SK-N-MC (cell line): ENCODE data around the gene PRKN.

Source experiments
- EZH2 ChIP-seq: fragments of 200-600 bp; sonication (generic); IDR thresholded peaks from one replicate; pipeline ENCODE4 v1.6.1; 2017; ENCODE audit warnings: antibody characterized with exemption
- FOXP2 ChIP-seq: optimal IDR thresholded peaks from 2 replicates; pipeline ENCODE3; 2011; ENCODE audit warnings: mild to moderate bottlenecking, moderate library complexity; ENCODE audit not compliant: insufficient read depth; ENCODE audit errors: extremely low read length, control extremely low read depth
- POLR2AphosphoS5 ChIP-seq: IDR thresholded peaks from 2 replicates; pipeline ENCODE4 v1.6.1; 2012; ENCODE audit warnings: mild to moderate bottlenecking, low read depth, low read length, borderline replicate concordance

DNA sequence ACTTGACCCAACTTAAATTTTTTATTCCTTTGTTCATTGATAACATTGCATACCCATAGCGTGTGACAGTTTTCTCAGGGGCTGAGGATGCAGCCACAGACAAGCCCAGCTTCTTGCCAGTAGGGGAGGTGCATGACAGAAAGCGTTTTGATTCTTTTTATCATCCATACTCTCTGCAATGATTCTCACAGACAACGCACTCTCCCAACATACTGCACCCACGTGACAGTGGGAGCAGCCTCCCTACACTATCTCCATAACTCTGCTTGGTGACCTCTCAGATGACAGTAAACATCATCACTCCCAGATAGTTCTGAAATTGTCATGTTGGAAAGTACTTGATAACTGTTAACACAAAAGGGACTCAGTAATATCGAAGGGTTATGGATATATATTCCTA lies 972.5 kb downstream of the PRKN start:
- TF ChIP-seq EZH2: no peak
- no peak for TF ChIP-seq POLR2AphosphoS5
- no peak for TF ChIP-seq FOXP2
